ENCODE data around the gene PTPRD. TPM values are rescaled to one million over a fixed set of nuclear protein-coding genes. Genes with fewer than 3 reads are reported as not detected.

Gene PTPRD
- total RNA-seq, 1 experiment from 2014 or later = 32.5 TPM

DNA sequence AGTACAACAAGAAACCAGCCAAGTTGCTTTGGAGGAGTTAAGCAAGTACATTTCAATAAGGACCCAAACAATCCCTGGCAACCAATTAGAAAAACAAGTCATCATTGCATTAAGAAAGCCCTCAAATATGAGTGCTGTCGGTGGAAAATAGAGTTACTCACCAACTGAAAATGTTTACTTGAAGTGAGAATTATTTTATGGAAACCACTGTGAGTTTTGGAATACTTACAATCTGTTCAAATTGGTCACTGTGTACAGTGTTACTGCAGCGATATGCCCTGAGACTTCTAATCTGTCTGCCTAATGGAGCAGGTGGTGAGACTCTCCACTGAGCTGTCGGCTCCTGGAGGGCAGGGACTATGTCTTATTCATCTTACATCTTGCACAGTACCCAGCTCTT lies 1740.0 kb downstream of the PTPRD start:
- Histone ChIP-seq H3K79me2 (ENCODE audit: insufficient read depth, low read length) (no peaks in the 10 kb centered on the region), H2BK120ac (ENCODE audit: low read depth, low read length, poor library complexity, severe bottlenecking) (no peak overlapping the region), H3K9ac (ENCODE audit: extremely low read depth, insufficient read length, low read length) (no peak overlapping the region), H4K91ac (ENCODE audit: insufficient read length, low read depth, low read length) (no peak overlapping the region), H3K4ac (ENCODE audit: low read depth, low read length) (no peak overlapping the region), H3T11ph (ENCODE audit: low read length) (no peak overlapping the region), H3K23ac (ENCODE audit: insufficient read length, low read depth, low read length) (no peak overlapping the region), H2BK20ac (ENCODE audit: low read depth, low read length, poor library complexity, severe bottlenecking) (no peak overlapping the region), H4K5ac (ENCODE audit: insufficient read length, low read depth, low read length) (no peak overlapping the region), H3K9me3 (ENCODE audit: control insufficient read depth, low read depth, low read length) (no peaks in the 10 kb centered on the region), H2BK12ac (ENCODE audit: insufficient read length, low read depth, low read length) (no peak overlapping the region), H4K8ac (replicated peaks; ENCODE audit: insufficient read length, low read depth, low read length) (no peak overlapping the region), H3K56ac (ENCODE audit: insufficient read length, low read depth, low read length) (no peak overlapping the region), H3K4me1 (ENCODE audit: insufficient read depth, low read length) (no peaks in the 10 kb centered on the region), H2AFZ (ENCODE audit: low read length) (no peak overlapping the region), H2AK5ac (ENCODE audit: insufficient read length, low read length) (no peak overlapping the region), H3K18ac (ENCODE audit: insufficient read length, low read depth, low read length) (no peak overlapping the region), H4K20me1 (ENCODE audit: control insufficient read depth, insufficient read depth, insufficient read length) (no peaks in the 10 kb centered on the region), H3K14ac (ENCODE audit: insufficient read depth, low read length) (0 out of 2 replicates have a peak overlapping the region, but pooled peaks have one; percentile 55), H2BK5ac (ENCODE audit: insufficient read length, low read length) (no peak overlapping the region), H3K27ac (ENCODE audit: insufficient read length, low read depth, low read length) (no peak overlapping the region), H3K4me2 (ENCODE audit: insufficient read depth, insufficient read length, low read length) (no peak overlapping the region), H3K23me2 (ENCODE audit: insufficient read length, low read depth, low read length, poor library complexity, severe bottlenecking) (no peaks in the 10 kb centered on the region), H3K27me3 (ENCODE audit: insufficient read depth, low read length) (no peaks in the 10 kb centered on the region), H3K79me1 (ENCODE audit: insufficient read depth, low read depth, low read length, poor library complexity, severe bottlenecking) (no peaks in the 10 kb centered on the region), H2BK15ac (ENCODE audit: low read depth, low read length) (no peak overlapping the region)
- DNase-seq = no peak
- TF ChIP-seq, protein P1, sequence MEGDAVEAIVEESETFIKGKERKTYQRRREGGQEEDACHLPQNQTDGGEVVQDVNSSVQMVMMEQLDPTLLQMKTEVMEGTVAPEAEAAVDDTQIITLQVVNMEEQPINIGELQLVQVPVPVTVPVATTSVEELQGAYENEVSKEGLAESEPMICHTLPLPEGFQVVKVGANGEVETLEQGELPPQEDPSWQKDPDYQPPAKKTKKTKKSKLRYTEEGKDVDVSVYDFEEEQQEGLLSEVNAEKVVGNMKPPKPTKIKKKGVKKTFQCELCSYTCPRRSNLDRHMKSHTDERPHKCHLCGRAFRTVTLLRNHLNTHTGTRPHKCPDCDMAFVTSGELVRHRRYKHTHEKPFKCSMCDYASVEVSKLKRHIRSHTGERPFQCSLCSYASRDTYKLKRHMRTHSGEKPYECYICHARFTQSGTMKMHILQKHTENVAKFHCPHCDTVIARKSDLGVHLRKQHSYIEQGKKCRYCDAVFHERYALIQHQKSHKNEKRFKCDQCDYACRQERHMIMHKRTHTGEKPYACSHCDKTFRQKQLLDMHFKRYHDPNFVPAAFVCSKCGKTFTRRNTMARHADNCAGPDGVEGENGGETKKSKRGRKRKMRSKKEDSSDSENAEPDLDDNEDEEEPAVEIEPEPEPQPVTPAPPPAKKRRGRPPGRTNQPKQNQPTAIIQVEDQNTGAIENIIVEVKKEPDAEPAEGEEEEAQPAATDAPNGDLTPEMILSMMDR (conservative IDR thresholded peaks at IDR 0.05) = no peak
- Mint-ChIP-seq H3K27me3 (ENCODE audit: low read depth) (no peaks in the 10 kb centered on the region), H3K9me3 (no peaks in the 10 kb centered on the region; a peak in 1 of 5 replicates), H3K27ac (no peak overlapping the region), H3K4me1 (peaks cover 15 to 22% of the 10 kb centered on the region in 2 experiments), H3K36me3 (ENCODE audit: insufficient read depth in 1 of 3, low read depth in 3 of 3) (no peaks in the 10 kb centered on the region), H3K4me3 (no peak overlapping the region)
- WGBS (ENCODE audit: extremely low coverage, insufficient read length, low lambda C conversion rate) = no CpG with 5 or more reads among the region's 3 CpGs

All from H9 (cell line).